Esophagus muscularis mucosa (tissue), 4 donors: Measurements from ENCODE around the gene ADAMTS17. TPM values are rescaled to one million over a fixed set of nuclear protein-coding genes. Genes with fewer than 3 reads are reported as not detected.
"Not testable (repeated sequence)": the region's sequence is repeated elsewhere in the genome, so short reads cannot be mapped to it uniquely, and the experiment has no call there.

ENCODE experiments used
- DNase-seq: peaks from one replicate; pipeline ENCODE4 v3.0.0-alpha.2; 2017; ENCODE audit errors: extremely low spot score
- H3K27ac ChIP-seq, 4 donors: fragments of 200-600 bp; sonication (generic); replicated peaks in 1 of 4; 1 replicate in 3 of 4; 2 replicates in 1 of 4; pipeline ENCODE4 v1.5.1; 2016 to 2019; ENCODE audit warnings: mild to moderate bottlenecking in 1 of 4
- H3K27me3 ChIP-seq, 4 donors: fragments of 200-600 bp; sonication (generic); one replicate each; pipeline versions ENCODE4 v1.5.1 to v1.6.0; 2016 to 2019
- H3K36me3 ChIP-seq, 4 donors: fragments of 200-600 bp; sonication (generic); one replicate each; pipeline ENCODE4 v1.5.1; 2016 to 2019
- H3K4me1 ChIP-seq, 4 donors: fragments of 200-600 bp; sonication (generic); one replicate each; pipeline ENCODE4 v1.5.1; 2016 to 2019
- H3K4me3 ChIP-seq, 4 donors: fragments of 200-600 bp; sonication (generic); 1 replicate in 2 of 4; 2 replicates in 2 of 4; pipeline ENCODE4 v1.5.1; 2016 to 2019; ENCODE audit warnings: mild to moderate bottlenecking in 4 of 4, moderate library complexity in 1 of 4
- H3K9me3 ChIP-seq, 4 donors: fragments of 200-600 bp; sonication (generic); 1 replicate in 3 of 4; 2 replicates in 1 of 4; pipeline ENCODE4 v1.5.1; 2016 to 2019
- EP300 ChIP-seq: sonication (generic); formaldehyde crosslinking; IDR thresholded peaks from one replicate; pipeline ENCODE4 v1.6.1; 2017; ENCODE audit warnings: antibody characterized with exemption
- POLR2A ChIP-seq: fragments of 450-650 bp; IDR thresholded peaks from one replicate; pipeline ENCODE4 v1.6.1; 2017; ENCODE audit warnings: antibody characterized with exemption, moderate library complexity, mild to moderate bottlenecking, low read depth
- POLR2AphosphoS5 ChIP-seq, 2 donors: sonication (generic); formaldehyde crosslinking; IDR thresholded peaks; one replicate each; pipeline ENCODE4 v1.6.1; 2017; ENCODE audit warnings: antibody characterized with exemption in 2 of 2
- WGBS: methylation state at CpG from one replicate; pipeline ENCODE4 v1.1.5; 2018; 5-methylcytosine and 5-hydroxymethylcytosine counted together
- intact Hi-C: fragments of 100-400 bp; cut with DNase I; formaldehyde crosslinking; loops from one replicate; pipeline ENCODE4 v1.15.1; 2023
- total RNA-seq, 4 donors: library from RNA; depleted of rRNA; stranded (reverse); fragments of >200 nt; gene quantifications; one replicate each; pipeline versions ENCODE4 v1.1.0 to v1.2.1, GENCODE V29; 2016
- TF ChIP-seq, protein P1 (sequence below), 3 experiments: fragments of 200-600 bp in 2 of 3; fragments of 450-650 bp in 1 of 3; sonication (generic) in 2 of 3; IDR thresholded peaks; one replicate each; pipeline ENCODE4 v1.5.1; 2017 to 2019; ENCODE audit warnings: antibody characterized with exemption in 3 of 3, mild to moderate bottlenecking in 2 of 3, moderate library complexity in 1 of 3

ADAMTS17 gene
- total RNA-seq, 4 donors from 2014 or later: 5.3 to 12.0 (median 6.6) TPM

DNA sequence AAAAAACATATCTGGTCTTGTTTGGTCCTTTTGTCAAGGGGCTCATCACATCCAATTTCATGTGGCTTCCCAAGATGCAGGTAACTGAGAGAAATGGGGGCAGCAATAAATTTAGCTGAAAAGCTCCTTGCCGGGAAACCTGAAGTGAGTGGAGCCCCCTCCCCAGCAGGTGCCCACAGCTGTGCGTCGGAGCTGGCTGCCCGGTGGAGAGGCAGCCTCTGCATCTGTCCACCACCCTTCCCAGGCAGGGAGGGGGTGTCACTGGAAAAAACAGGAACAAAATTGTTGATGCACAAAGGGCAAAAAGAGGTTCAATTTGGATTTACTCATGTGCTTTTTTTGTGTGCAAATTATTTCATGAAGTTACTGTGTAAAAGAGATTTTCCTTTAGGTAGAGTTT, 359.1 kb downstream of the ADAMTS17 start:
- Histone ChIP-seq H3K27ac (no peak overlapping the region), H3K9me3 (no peaks in the 10 kb centered on the region), H3K27me3 (no peaks in the 10 kb centered on the region), H3K4me3 (no peak overlapping the region), H3K36me3 (no peaks in the 10 kb centered on the region), H3K4me1 (peaks cover 0 to 11% (median 5%) of the 10 kb centered on the region in 4 donors)
- DNase-seq: no peak
- intact Hi-C loops: no loop called here
- WGBS: 86% methylated on average over 4 of the region's 4 CpGs
- no peak for TF ChIP-seq EP300
- no peak for TF ChIP-seq POLR2AphosphoS5 (IDR thresholded peaks at IDR 0.05)
- TF ChIP-seq POLR2A: no peak
- TF ChIP-seq, protein P1, sequence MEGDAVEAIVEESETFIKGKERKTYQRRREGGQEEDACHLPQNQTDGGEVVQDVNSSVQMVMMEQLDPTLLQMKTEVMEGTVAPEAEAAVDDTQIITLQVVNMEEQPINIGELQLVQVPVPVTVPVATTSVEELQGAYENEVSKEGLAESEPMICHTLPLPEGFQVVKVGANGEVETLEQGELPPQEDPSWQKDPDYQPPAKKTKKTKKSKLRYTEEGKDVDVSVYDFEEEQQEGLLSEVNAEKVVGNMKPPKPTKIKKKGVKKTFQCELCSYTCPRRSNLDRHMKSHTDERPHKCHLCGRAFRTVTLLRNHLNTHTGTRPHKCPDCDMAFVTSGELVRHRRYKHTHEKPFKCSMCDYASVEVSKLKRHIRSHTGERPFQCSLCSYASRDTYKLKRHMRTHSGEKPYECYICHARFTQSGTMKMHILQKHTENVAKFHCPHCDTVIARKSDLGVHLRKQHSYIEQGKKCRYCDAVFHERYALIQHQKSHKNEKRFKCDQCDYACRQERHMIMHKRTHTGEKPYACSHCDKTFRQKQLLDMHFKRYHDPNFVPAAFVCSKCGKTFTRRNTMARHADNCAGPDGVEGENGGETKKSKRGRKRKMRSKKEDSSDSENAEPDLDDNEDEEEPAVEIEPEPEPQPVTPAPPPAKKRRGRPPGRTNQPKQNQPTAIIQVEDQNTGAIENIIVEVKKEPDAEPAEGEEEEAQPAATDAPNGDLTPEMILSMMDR (IDR thresholded peaks at IDR 0.05): no peak

DNA sequence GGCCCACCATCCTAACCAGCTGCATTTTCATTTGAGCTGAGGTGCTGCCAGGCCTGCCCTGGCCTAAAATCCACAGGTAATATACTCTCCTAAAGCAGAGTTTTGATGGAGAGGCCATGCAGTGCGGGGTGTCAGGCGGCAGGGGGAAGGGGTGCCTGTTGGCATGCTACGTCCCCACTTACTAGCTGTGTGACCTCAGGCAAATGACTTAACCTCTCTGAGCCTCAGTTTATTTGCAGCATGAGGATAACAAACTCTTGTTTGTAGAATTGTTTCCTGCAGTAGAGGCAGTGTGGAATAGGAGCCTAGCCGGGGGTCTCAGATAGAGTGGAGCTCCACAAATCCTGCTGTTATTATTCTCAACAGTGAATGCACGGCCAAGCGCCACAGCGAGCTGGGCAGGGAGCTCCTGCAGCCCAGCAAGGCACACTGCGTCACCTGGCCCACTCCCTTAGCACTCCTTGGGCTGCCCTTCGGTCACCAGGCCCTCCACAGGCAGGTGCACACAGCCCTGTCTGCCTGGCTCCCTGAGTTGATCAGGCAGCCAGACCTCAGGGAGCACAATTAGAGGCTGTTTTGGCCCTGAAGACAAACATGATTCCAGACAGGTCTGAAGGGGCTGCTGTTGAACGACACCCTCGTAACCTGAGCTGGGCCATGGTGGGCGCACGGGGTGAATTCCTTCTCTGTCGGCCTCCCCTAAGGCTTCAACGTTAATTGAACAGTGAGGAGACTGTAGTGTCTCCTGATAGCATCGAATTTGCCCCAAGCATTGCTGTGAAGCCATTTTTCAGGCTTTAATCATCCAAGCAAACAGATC, 359.7 kb downstream of the ADAMTS17 start:
- DNase-seq: no peak
- Histone ChIP-seq H3K4me3 (no peak overlapping the region), H3K36me3 (no peaks in the 10 kb centered on the region), H3K27ac (no peak overlapping the region), H3K9me3 (no peaks in the 10 kb centered on the region), H3K27me3 (no peaks in the 10 kb centered on the region), H3K4me1 (peaks cover 0 to 11% (median 5%) of the 10 kb centered on the region in 4 donors)
- TF ChIP-seq POLR2A (no peak), POLR2AphosphoS5 (IDR thresholded peaks at IDR 0.05) (no peak), EP300 (no peak)
- TF ChIP-seq, protein P1 (IDR thresholded peaks at IDR 0.05): no peak
- 90% methylated on average over 12 of the region's 16 CpGs for WGBS
- intact Hi-C loops: no loop called here

DNA sequence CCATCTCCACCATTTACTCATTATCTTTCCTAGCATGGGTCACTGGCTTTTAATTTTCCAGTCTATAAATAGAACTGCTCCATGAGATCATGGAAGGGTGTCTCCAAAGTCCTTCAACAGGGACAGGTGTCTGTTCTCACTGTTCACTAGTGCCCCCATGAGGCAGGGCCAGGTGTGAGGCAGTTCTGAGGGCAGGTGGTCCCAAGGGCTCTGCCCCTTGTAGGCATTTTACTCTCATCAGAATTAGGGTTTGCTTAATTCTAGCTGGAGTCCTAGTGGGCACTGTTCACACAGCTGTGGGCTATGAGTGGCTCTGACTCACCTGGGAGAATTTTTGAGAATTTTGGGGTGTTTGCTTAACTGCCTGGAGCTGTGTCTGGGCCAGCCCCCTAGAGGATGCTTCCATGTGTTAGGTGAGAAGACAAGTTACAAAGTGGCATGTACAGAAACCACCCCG, 360.6 kb downstream of the ADAMTS17 start:
- no peaks in the 10 kb centered on the region for H3K27me3 ChIP-seq
- H3K9me3 ChIP-seq: no peaks in the 10 kb centered on the region
- H3K4me1 ChIP-seq: peaks cover 0 to 11% (median 5%) of the 10 kb centered on the region in 4 donors
- no peak for DNase-seq
- intact Hi-C loops: no loop called here
- H3K4me3 ChIP-seq: no peak overlapping the region
- no peaks in the 10 kb centered on the region for H3K36me3 ChIP-seq
- H3K27ac ChIP-seq: no peak overlapping the region
- TF ChIP-seq, protein P1 (IDR thresholded peaks at IDR 0.05): no peak
- 88% methylated on average over 1 of the region's 1 CpG for WGBS

DNA sequence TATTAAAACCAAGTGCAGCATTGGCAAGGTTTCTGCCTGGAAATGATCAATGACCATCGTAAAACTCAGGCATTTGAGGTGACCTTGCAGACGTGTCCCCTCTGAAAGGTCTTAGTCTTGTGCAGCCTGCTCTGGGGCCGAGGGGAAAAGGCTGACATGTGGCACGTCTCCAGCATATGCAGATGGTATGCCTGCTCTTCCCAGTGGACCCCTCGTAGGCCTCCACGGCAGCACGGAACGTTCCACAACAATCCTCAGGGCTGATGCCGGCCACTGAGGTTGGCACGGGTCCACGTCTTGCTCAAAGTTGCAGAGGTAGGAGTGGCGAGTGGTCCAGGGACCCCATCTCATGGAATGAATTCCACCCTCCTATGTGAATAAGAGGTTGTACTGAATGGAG, 361.0 kb downstream of the ADAMTS17 start:
- no peak overlapping the region for H3K27ac ChIP-seq
- DNase-seq: no peak
- intact Hi-C loops: no loop called here
- 78% methylated on average over 4 of the region's 12 CpGs for WGBS
- no peaks in the 10 kb centered on the region for H3K9me3 ChIP-seq
- no peaks in the 10 kb centered on the region for H3K36me3 ChIP-seq
- peaks cover 0 to 11% (median 5%) of the 10 kb centered on the region in 4 donors for H3K4me1 ChIP-seq
- no peaks in the 10 kb centered on the region for H3K27me3 ChIP-seq
- TF ChIP-seq POLR2AphosphoS5 (IDR thresholded peaks at IDR 0.05) (no peak), EP300 (no peak), POLR2A (no peak)
- TF ChIP-seq, protein P1 (IDR thresholded peaks at IDR 0.05): no peak
- no peak overlapping the region for H3K4me3 ChIP-seq

DNA sequence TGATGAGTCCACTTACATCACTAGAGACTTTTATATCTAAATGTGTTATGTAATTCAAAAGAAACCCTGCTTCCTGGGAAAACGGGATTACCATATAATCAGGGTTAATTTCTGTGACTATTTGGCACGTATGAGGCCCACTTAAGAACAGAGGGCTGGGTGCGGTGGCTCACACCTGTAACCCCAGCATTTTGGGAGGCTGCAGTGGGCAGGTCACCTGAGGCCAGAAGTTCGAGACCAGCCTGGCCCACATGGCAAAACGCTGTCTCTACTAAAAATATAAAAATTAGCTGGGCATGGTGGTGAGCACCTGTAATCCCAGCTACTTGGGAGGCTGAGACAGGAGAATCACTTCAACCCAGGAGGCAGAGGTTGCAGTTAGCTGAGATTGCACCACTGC, 361.9 kb downstream of the ADAMTS17 start:
- H3K36me3 ChIP-seq, H3K27me3 ChIP-seq, DNase-seq, H3K4me3 ChIP-seq, H3K27ac ChIP-seq, intact Hi-C loops, H3K9me3 ChIP-seq: not testable (repeated sequence)
- WGBS: 93% methylated on average over 5 of the region's 5 CpGs
- peaks cover 0 to 11% (median 5%) of the 10 kb centered on the region in 4 donors for H3K4me1 ChIP-seq
